ENCODE measurements around the gene ELOVL1.
A peak's percentile ranks its signal among the peaks of the same experiment; 100 is the strongest.
"Not testable (repeated sequence)": the region's sequence is repeated elsewhere in the genome, so short reads cannot be mapped to it uniquely, and the experiment has no call there.

ELOVL1 gene

GRCh38 chr1:43381612-43382011 is 13.8 kb upstream of the ELOVL1 start:
- no peak for DNase-seq (ENCODE audit: low read depth, low spot score)

- DNase-seq (ENCODE audit: low read depth, low spot score), result no peak
Observed at GRCh38 chr1:43379476-43379875, 11.7 kb upstream of the ELOVL1 start.

GRCh38 chr1:43377831-43378230 is 10.0 kb upstream of the ELOVL1 start:
- DNase-seq (ENCODE audit: low read depth, low spot score), result no peak

- no peak for DNase-seq (ENCODE audit: low read depth, low spot score)
Observed at GRCh38 chr1:43376723-43377235, 9.0 kb upstream of the ELOVL1 start.

GRCh38 chr1:43373066-43373940 is 5.5 kb upstream of the ELOVL1 start:
- DNase-seq (ENCODE audit: low read depth, low spot score), result no peak

GRCh38 chr1:43372172-43372571 is 4.4 kb upstream of the ELOVL1 start:
- DNase-seq (ENCODE audit: low read depth, low spot score), result no peak

GRCh38 chr1:43370564-43370963 is 2.8 kb upstream of the ELOVL1 start:
- no peak for DNase-seq (ENCODE audit: low read depth, low spot score)

- DNase-seq (ENCODE audit: low read depth, low spot score), result not testable (repeated sequence)
Observed at GRCh38 chr1:43369779-43370178, 2.0 kb upstream of the ELOVL1 start.

- DNase-seq (ENCODE audit: low read depth, low spot score), result no peak
Observed at GRCh38 chr1:43368646-43369020, 822 bp upstream of the ELOVL1 start.

- DNase-seq (ENCODE audit: low read depth, low spot score), result peak; percentile 33
Observed at GRCh38 chr1:43367026-43367903, 546 bp downstream of the ELOVL1 start.

- peak; percentile 50 for DNase-seq (ENCODE audit: low read depth, low spot score)
Observed at GRCh38 chr1:43366601-43367025, 1.2 kb downstream of the ELOVL1 start.

GRCh38 chr1:43366179-43366578 is 1.6 kb downstream of the ELOVL1 start:
- DNase-seq (ENCODE audit: low read depth, low spot score), result peak; percentile 73

- DNase-seq (ENCODE audit: low read depth, low spot score), result no peak
Observed at GRCh38 chr1:43365678-43366077, 2.1 kb downstream of the ELOVL1 start.

- DNase-seq (ENCODE audit: low read depth, low spot score), result no peak
Observed at GRCh38 chr1:43363935-43364525, 3.8 kb downstream of the ELOVL1 start.

- DNase-seq (ENCODE audit: low read depth, low spot score), result no peak
Observed at GRCh38 chr1:43363283-43363934, 4.4 kb downstream of the ELOVL1 start.

- no peak for DNase-seq (ENCODE audit: low read depth, low spot score)
Observed at GRCh38 chr1:43360616-43361015, 7.2 kb downstream of the ELOVL1 start.

GRCh38 chr1:43359696-43360095 is 8.1 kb downstream of the ELOVL1 start:
- DNase-seq (ENCODE audit: low read depth, low spot score), result no peak

- DNase-seq (ENCODE audit: low read depth, low spot score), result peak; percentile 99
Observed at GRCh38 chr1:43358746-43359693, 8.8 kb downstream of the ELOVL1 start, which contains the start of gene CDC20. Gene CDC20 (plus strand): TSS chr1:43358981. CDS start chr1:43359216, 235 bp downstream.

- no peak for DNase-seq (ENCODE audit: low read depth, low spot score)
Observed at GRCh38 chr1:43358121-43358745, 9.6 kb downstream of the ELOVL1 start.

- DNase-seq (ENCODE audit: low read depth, low spot score), result no peak
Observed at GRCh38 chr1:43357251-43357650, 10.6 kb downstream of the ELOVL1 start.
